Activated naive CD8-positive, alpha-beta T cell treated with anti-CD3 and anti-CD28 coated beads for 36 hours (primary cell): ENCODE data around the gene HDAC7. TPM values are rescaled to one million over a fixed set of nuclear protein-coding genes. Genes with fewer than 3 reads are reported as not detected.
"Not testable (repeated sequence)": the region's sequence is repeated elsewhere in the genome, so short reads cannot be mapped to it uniquely, and the experiment has no call there.

Source experiments
- DNase-seq: peaks from one replicate; pipeline ENCODE4 v3.0.0; 2021
- H3K27ac Mint-ChIP-seq: one replicate; pipeline ENCODE4 v1.8.0; 2022; ENCODE audit warnings: mild to moderate bottlenecking, moderate library complexity, mixed read lengths
- H3K27me3 Mint-ChIP-seq: one replicate; pipeline ENCODE4 v1.8.0; 2022; ENCODE audit warnings: mild to moderate bottlenecking, mixed read lengths
- H3K36me3 Mint-ChIP-seq: one replicate; pipeline ENCODE4 v1.8.0; 2021; ENCODE audit warnings: mild to moderate bottlenecking, mixed read lengths
- H3K4me1 Mint-ChIP-seq: one replicate; pipeline ENCODE4 v1.8.0; 2021; ENCODE audit warnings: mixed read lengths
- H3K4me3 Mint-ChIP-seq: one replicate; pipeline ENCODE4 v1.8.0; 2022; ENCODE audit warnings: mild to moderate bottlenecking, moderate library complexity, mixed read lengths
- H3K9me3 Mint-ChIP-seq: one replicate; pipeline ENCODE4 v1.8.0; 2022; ENCODE audit warnings: mixed read lengths
- total RNA-seq, 2 experiments: library from RNA; stranded (reverse); gene quantifications; one replicate each; pipeline ENCODE4 v1.2.3, GENCODE V29; 2021

The HDAC7 gene
- total RNA-seq, 2 experiments from 2014 or later, result 233 to 246 TPM

DNA sequence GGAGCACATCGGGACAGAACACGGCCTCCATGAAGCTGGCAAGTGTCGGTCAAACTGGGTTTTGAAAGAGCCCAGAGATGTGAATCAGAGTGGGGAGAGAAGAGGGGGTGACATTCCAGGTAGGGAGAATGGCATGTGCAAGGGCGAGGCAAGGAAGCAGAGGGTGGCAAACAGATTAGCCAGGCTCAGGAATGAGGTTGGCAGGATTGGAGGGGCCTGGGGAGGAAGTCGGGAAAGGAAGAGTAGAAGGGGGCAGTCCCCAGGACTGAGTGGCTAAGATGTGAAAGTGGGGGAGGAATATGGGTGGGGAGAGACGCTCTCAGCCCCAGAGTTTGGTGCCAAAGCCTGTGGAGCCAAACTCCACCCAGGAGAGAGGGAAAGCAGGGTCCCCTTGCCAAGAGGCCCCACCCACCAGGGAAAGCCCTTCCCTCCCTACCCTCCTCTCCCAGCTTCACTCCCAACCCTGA is 5.5 kb upstream of the HDAC7 start:
- Mint-ChIP-seq H3K9me3 (no peaks in the 10 kb centered on the region), H3K27ac (peak overlapping the region; percentile 92), H3K4me1 (peaks cover 87% of the 10 kb centered on the region), H3K27me3 (no peaks in the 10 kb centered on the region), H3K4me3 (peak overlapping the region; percentile 6), H3K36me3 (no peaks in the 10 kb centered on the region)
- no peak for DNase-seq

DNA sequence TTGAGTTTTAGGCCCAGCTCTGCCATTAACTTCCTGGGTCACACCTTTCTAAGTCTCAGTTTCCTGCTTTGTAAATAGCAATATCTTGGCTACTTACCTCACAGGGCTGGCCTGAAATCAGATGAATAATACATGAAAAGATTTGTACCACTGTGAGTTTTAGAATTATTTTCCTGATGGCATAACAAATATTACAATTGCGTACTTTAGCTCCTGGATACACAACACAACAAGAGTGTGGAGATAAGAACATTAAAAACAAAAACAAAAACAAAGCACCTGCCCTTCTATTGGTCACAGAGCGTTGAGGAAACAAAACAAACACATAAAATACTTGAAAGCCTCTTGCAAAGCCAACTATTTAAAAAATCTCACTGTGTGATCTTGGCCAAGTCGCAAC is 4.9 kb upstream of the HDAC7 start:
- peaks cover 87% of the 10 kb centered on the region for H3K4me1 Mint-ChIP-seq
- no peak for DNase-seq
- peak overlapping the region; percentile 6 for H3K4me3 Mint-ChIP-seq
- H3K27ac Mint-ChIP-seq, result peak overlapping the region; percentile 92
- H3K27me3 Mint-ChIP-seq, result no peaks in the 10 kb centered on the region
- no peaks in the 10 kb centered on the region for H3K9me3 Mint-ChIP-seq
- no peaks in the 10 kb centered on the region for H3K36me3 Mint-ChIP-seq

DNA sequence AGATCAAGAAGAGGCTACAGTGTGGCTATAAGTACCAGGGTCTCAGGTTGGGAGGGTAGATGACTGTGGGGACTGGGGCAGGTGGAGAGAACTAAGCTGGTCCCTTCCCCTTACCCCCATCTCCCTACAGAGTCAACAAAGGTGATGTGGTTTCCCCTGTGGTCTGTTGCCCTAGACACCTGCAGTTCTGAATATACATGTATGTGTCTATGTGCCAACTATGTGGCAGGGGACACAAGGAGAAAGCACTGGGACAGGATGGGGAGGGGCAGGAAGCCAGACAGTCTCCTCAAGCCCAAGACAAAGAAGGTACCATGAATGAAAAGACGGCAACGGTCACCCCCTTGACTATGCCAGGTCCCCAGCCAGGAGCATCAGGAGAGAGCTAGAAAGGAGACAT is 4.5 kb upstream of the HDAC7 start:
- Mint-ChIP-seq H3K27ac (peak overlapping the region; percentile 92), H3K9me3 (no peaks in the 10 kb centered on the region), H3K4me1 (peaks cover 82% of the 10 kb centered on the region), H3K36me3 (no peaks in the 10 kb centered on the region), H3K27me3 (no peaks in the 10 kb centered on the region), H3K4me3 (no peak overlapping the region)
- no peak for DNase-seq

DNA sequence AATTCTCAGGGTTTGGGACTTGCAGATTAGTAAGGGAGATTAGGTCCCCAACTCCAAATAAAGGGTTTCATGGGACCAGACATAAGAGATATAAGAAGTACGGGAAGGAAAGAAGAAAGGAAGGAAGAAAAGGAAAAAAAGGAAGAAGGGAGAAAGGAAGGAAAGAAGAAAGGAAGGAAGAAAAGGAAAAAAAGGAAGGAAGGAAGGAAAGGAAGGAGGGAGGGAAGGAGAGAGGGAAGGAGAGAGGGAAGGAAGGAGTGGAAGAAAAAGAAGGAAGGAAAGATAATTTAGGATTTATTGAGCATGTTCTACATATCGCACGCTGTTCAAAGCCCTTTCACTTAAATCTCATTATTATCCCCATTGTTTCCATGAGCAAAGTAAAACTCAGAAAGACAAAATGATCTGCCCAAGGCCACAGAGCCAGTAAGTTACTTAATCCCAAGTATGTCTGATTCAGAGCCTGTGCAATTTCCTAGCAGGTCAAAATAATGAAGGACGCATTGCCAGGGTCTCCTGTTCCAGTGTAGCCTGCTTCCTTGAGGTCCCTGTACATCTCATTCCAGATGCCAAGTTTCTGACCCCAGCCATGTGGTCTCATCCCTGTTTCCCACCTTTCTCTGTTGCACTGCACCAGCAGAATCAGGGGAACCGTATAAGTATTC is 3.9 kb upstream of the HDAC7 start:
- Mint-ChIP-seq H3K36me3 (peaks cover 4% of the 10 kb centered on the region), H3K27me3 (no peaks in the 10 kb centered on the region), H3K9me3 (no peaks in the 10 kb centered on the region), H3K27ac (peak overlapping the region; percentile 92), H3K4me1 (peaks cover 77% of the 10 kb centered on the region), H3K4me3 (no peak overlapping the region)
- DNase-seq, result no peak

DNA sequence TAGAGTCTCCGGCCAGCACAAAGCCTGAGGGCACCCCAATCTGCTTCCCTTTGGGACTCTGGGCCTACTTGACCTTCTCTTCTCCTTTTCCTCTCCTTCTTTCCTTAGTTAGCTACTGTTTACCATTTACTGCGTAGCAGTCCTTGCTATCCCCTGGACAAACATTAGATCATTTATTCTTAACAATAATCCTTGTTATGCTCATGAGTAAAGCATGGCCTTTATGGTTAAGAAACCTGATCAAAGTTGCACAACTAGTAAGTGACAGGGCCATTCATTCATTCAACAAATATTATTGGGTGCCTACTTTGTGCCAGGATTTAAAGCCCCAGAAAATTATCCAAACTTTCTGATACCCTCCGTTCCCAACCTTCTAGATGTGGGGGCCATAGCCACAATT is 3.2 kb upstream of the HDAC7 start:
- no peak for DNase-seq
- Mint-ChIP-seq H3K4me3 (no peak overlapping the region), H3K27me3 (no peaks in the 10 kb centered on the region), H3K36me3 (peaks cover 11% of the 10 kb centered on the region), H3K27ac (peak overlapping the region; percentile 46), H3K4me1 (peaks cover 73% of the 10 kb centered on the region), H3K9me3 (no peaks in the 10 kb centered on the region)

DNA sequence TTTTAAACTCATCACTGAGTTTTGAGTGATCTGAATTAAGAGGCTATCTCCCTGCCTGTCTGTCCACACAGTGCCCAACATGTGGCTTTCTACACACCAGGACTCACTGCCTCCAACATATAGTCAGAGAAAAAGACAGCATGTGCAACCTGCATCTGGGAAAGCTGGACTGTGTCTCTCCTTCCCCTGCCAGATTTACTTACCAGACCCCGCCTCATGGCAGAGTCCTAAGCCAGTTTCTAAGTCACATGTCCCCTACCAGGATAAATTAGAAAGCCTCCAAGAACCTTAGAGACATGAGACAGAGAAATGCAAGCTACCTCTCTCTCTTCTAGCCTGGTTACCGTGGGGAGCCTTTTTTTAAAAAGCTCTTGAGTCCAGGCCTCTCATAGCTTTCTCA is 2.7 kb upstream of the HDAC7 start:
- Mint-ChIP-seq H3K4me3 (no peak overlapping the region), H3K4me1 (peaks cover 73% of the 10 kb centered on the region), H3K27me3 (no peaks in the 10 kb centered on the region), H3K27ac (peak overlapping the region; percentile 47), H3K9me3 (no peaks in the 10 kb centered on the region), H3K36me3 (peaks cover 16% of the 10 kb centered on the region)
- no peak for DNase-seq

DNA sequence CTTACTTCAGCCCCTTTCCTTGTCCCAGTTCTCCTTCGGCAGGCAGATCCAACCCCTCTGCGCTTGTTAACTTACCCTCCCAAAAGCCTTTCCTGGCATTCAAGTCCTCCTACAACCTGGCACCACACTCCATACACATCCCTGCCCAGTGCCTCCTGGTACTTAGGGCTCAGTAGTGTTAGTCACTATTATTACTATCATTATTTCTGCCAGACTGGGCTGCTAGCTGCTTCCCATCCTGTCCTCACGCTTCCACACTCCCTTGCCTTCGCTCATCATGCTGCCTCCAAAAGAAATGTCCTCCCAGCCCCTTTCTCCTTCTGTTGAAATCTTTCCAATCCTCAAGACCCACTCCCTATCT is 1.6 kb upstream of the HDAC7 start:
- peak overlapping the region; percentile 98 for H3K27ac Mint-ChIP-seq
- peak overlapping the region; percentile 89 for H3K4me3 Mint-ChIP-seq

DNA sequence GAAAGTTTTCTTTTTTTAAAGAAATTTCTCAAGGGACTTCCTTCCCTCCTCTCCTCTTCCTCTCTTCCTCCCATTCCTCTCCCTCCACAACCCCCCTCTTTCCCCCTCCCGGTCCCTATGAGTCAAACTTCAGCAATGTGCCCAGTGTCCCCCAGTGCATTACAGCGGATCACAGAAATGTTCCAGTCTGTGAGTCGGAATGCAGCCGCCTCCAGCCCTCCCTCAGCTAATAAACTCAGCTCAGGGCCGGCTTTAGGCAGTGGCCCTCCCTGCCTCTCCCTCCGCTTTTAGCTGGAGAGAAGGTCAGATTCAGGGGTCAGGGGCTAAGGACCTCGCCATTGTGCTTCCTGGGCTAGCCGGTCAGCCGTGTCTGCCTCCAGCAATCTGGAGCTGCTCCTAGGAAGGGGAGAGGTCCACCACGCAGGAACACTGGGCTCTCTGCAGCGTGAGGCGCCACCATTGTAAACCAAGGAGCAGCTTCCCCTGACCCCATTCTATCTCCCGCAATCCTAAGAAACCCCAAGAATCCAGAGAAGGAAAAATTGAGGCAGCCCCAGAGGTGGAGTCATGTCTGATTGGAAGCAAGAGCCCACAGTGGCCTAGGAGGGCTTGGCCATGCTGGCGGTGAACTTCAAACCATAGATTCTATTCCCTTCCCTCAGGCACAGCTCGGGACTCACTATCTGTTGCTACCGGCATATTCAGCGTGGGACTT is 1.1 kb upstream of the HDAC7 start:
- Mint-ChIP-seq H3K4me1 (peaks cover 70% of the 10 kb centered on the region), H3K27me3 (no peaks in the 10 kb centered on the region), H3K9me3 (no peaks in the 10 kb centered on the region), H3K4me3 (peak overlapping the region; percentile 89), H3K27ac (peak overlapping the region; percentile 98), H3K36me3 (peaks cover 30% of the 10 kb centered on the region)
- no peak for DNase-seq

More for the DNA sequence above, 1.6 kb upstream of the HDAC7 start:
- Mint-ChIP-seq H3K9me3 (no peaks in the 10 kb centered on the region), H3K36me3 (peaks cover 25% of the 10 kb centered on the region), H3K4me1 (peaks cover 70% of the 10 kb centered on the region), H3K27me3 (no peaks in the 10 kb centered on the region)
- no peak for DNase-seq

DNA sequence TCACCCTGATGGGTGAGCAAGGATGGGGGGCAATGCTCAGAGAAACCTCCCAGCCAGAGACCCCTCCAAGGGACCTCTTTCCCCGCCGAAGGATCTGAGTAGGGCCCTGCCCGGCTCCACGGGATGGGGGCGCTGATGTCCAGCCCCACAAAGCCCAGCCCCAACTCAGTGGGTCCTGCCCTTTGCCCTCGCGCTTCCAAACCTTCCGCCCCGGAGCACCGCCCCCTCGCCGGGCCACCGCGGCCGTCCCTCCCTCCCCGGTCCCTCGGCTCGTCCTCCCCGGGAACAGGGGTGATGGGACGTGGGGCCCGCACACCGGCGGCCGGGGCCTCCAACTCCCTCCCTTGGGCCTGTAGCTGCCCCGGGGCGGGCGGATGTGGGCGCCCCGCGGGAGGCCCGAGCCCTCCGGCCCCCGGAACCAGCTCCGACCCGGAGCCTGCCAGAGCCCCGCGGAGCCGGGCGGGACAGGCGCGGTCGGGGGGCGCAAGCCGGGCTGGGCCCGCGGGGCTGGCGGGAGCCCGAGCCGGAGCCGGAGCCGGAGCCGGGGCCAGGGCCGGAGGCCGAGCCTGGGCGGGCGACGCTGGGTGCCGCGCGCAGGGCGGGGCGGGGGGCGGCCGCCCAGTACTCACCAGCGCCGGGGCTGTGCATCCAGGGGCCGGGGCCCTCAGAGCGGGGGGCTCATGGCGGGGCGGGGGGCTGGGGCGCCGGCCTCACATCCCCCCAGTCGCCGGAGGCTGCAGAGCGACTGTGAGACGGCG is 386 bp downstream of the HDAC7 start:
- H3K27ac Mint-ChIP-seq, result peak overlapping the region; percentile 99
- DNase-seq, result peak; percentile 63
- H3K36me3 Mint-ChIP-seq, result peaks cover 45% of the 10 kb centered on the region
- H3K4me3 Mint-ChIP-seq, result peak overlapping the region; percentile 98
- H3K27me3 Mint-ChIP-seq, result no peaks in the 10 kb centered on the region
- H3K9me3 Mint-ChIP-seq, result no peaks in the 10 kb centered on the region
- H3K4me1 Mint-ChIP-seq, result peaks cover 70% of the 10 kb centered on the region

DNA sequence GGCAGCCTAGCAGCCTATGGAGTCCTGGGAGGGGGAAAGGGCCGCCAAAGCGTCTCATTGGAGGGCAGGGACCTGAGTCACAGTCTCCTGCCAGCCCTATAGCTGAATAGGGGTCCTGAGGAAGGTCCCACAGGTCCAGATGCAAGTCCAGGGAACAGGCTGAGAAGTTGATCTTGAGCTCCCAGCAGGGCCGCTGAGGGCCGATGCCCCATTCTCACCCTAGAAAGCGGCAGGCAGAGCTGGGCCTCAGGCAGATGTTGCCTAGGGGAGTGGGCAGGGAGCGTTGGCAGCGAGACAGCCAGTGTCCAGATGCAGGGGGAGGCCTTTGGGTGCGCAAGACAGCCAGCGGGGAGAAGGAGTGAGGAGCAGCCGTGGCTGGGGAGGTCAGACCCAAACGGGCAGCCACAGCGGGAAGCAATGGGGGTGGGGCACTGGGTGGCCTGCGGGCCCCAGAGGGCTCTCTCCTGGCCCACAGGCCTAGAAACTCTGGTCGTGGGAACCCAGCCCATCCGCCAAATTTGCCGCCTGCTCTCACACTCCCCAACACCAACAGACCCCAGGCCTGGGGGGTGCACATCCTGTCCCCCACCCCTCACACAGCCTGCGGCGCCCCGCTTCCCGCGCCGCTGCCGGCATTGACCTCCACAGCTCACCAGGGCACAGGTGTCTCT is 1.1 kb downstream of the HDAC7 start:
- H3K4me1 Mint-ChIP-seq, result peaks cover 68% of the 10 kb centered on the region
- H3K27me3 Mint-ChIP-seq, result no peaks in the 10 kb centered on the region
- no peaks in the 10 kb centered on the region for H3K9me3 Mint-ChIP-seq
- peak; percentile 48 for DNase-seq
- peaks cover 52% of the 10 kb centered on the region for H3K36me3 Mint-ChIP-seq
- peak overlapping the region; percentile 99 for H3K27ac Mint-ChIP-seq
- peak overlapping the region; percentile 98 for H3K4me3 Mint-ChIP-seq

DNA sequence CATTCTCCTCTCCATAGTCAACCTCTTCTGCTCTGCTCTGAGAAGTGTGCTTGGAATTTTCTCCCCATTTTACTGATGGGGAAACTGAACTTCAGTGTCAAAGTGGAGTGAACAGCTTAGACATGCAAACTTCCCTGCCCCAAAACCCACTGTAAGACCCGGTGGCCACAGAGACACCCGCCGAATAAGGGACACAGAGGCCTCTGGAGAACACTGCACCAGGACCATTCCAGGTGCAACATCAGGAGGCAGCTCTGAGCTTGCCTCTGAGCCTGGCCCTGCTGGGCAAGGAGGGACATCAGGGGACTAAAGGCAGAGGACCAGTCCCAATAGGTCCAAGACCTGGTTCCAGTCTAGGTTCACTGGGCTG is 1.7 kb downstream of the HDAC7 start:
- H3K36me3 Mint-ChIP-seq, result peaks cover 57% of the 10 kb centered on the region
- DNase-seq, result no peak
- peaks cover 66% of the 10 kb centered on the region for H3K4me1 Mint-ChIP-seq
- no peaks in the 10 kb centered on the region for H3K9me3 Mint-ChIP-seq
- no peaks in the 10 kb centered on the region for H3K27me3 Mint-ChIP-seq
- peak overlapping the region; percentile 98 for H3K4me3 Mint-ChIP-seq
- H3K27ac Mint-ChIP-seq, result peak overlapping the region; percentile 99

DNA sequence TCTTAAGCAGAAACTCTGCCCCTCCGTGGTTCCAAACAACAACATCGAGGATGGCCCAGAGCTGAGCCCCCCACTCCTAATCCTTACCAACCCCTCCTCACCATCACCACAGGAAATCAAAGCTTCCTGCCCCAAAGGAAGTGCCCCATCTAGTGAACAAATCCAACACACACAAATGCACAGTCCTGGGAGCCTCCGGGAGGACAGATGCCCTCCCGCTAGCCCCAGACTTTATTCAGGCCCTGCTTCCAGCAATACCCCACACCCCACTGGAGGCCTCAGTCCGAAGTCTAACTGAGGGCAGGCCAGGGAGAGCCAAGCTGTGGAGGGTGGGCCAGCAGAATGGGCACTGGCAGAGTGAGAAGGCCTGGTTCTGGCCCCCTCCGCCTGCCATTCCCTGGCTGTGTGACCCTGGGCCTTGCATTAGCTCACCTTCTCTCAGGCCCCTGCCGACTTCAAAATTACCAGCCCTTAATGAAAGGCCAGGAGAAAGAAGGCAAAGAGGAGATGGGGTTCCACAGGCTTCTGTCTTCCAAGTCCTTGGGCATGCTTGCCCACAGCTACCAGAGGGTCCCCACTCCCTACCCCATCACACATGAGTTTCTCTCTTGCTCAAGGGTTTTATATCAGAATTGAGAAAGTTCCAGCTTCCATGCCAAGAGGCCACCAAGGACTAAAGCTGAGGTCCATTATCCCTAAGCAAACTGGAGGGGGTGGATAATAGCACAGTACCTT is 2.3 kb downstream of the HDAC7 start:
- Mint-ChIP-seq H3K4me3 (peak overlapping the region; percentile 98), H3K27me3 (no peaks in the 10 kb centered on the region), H3K4me1 (peaks cover 65% of the 10 kb centered on the region), H3K36me3 (peaks cover 60% of the 10 kb centered on the region), H3K9me3 (no peaks in the 10 kb centered on the region), H3K27ac (peak overlapping the region; percentile 99)
- no peak for DNase-seq

DNA sequence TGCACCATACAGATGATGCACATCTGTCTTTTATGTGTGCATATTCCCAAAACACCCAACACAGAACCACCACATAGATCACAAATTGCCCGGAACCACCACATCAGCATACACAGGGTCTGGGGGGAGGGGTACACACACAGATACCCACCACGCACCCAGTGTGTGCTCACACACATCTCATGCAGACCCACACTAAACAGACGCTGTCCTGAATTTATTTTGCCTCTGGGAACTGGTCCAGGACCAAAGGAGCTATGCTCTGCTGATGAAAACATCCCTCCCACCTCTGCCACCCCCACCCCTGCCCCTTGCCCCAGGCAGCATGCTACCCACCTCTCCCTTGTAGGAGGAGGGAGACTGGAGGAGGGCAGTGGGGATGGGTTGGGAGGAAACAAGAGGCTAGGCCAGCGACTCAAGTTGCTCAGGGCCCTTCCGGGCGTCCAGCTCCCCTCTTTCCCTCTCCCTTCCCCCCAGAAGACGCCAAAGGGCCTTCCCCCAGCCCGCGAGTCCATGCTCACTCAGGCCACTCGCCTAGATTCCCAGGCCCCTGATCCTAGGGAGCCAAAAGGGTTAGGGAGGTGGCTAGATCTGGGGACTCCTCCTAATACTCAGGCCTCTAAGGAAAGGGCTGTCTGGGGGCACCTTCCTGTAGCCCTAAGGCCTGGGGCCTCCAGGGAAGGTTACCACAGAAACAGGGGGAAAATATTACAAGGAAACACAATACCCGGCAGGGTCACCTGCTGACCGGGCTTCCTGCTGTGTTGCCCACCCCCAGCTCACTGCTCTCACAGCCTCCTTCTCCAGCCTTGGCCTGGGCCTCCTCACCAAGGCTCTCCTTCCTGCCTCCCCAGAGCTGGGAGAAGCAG is 3.1 kb downstream of the HDAC7 start:
- H3K27me3 Mint-ChIP-seq, result no peaks in the 10 kb centered on the region
- H3K4me1 Mint-ChIP-seq, result peaks cover 63% of the 10 kb centered on the region
- H3K9me3 Mint-ChIP-seq, result no peaks in the 10 kb centered on the region
- peak overlapping the region; percentile 99 for H3K27ac Mint-ChIP-seq
- peaks cover 66% of the 10 kb centered on the region for H3K36me3 Mint-ChIP-seq
- peak overlapping the region; percentile 98 for H3K4me3 Mint-ChIP-seq
- no peak for DNase-seq

DNA sequence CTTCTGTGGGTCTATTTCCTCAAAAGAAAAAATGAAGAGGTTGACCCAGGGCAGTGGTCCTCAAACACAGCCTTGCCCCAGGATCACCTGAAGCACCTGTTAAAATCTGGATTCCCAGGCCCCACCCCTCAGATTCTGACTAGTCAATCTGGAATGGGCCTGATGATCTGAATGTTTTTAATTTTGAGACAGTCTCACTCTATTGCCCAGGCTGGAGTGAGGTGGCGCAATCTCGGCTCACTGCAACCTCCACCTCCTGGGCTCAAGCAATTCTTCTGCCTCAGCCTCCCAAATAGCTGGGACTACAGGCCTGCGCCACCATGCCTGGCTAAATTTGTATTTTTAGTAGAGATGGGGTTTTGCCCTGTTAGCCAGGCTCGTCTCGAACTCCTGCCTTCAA is 4.3 kb downstream of the HDAC7 start:
- H3K27me3 Mint-ChIP-seq, DNase-seq, H3K9me3 Mint-ChIP-seq: not testable (repeated sequence)
- Mint-ChIP-seq H3K4me1 (peaks cover 65% of the 10 kb centered on the region), H3K4me3 (peak overlapping the region; percentile 98), H3K27ac (peak overlapping the region; percentile 99), H3K36me3 (peaks cover 78% of the 10 kb centered on the region)
